ENCODE data around the gene COQ8A.

DNA sequence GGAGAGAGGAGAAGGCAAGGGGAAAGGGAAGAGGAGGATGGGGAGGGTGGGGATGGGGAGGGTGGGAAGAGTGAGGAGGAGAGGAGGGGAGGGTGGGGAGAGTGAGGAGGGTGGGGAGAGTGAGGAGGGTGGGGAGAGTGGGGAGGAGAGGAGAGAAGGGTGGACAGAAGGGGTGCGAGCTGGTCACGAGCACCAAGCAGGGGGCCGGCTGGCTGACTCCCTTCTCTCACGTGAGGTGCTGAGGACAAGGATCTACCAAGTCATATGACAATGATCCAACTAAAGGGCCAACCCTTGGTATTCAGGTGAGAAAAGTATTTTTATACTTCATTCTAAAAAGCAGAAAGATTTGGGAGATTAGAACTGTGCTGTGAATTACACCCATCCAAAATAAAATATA is 51.8 kb downstream of the COQ8A start:
- TF ChIP-seq, protein P1, sequence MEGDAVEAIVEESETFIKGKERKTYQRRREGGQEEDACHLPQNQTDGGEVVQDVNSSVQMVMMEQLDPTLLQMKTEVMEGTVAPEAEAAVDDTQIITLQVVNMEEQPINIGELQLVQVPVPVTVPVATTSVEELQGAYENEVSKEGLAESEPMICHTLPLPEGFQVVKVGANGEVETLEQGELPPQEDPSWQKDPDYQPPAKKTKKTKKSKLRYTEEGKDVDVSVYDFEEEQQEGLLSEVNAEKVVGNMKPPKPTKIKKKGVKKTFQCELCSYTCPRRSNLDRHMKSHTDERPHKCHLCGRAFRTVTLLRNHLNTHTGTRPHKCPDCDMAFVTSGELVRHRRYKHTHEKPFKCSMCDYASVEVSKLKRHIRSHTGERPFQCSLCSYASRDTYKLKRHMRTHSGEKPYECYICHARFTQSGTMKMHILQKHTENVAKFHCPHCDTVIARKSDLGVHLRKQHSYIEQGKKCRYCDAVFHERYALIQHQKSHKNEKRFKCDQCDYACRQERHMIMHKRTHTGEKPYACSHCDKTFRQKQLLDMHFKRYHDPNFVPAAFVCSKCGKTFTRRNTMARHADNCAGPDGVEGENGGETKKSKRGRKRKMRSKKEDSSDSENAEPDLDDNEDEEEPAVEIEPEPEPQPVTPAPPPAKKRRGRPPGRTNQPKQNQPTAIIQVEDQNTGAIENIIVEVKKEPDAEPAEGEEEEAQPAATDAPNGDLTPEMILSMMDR (IDR thresholded peaks at IDR 0.05; ENCODE audit: low read depth, low read length, poor library complexity, severe bottlenecking): no peak
- TF ChIP-seq EZH2phosphoT487 (IDR thresholded peaks at IDR 0.05; ENCODE audit: borderline replicate concordance, low read length): no peak

Measured in DOHH2 (cell line).